Epithelial cell of umbilical artery (primary cell): ENCODE results near the gene LRFN4. TPM values are rescaled to one million over a fixed set of nuclear protein-coding genes. Genes with fewer than 3 reads are reported as not detected.

Experiments used
- total RNA-seq: library from RNA; depleted of rRNA; stranded (reverse); fragments of >200 nt; gene quantifications from 2 replicates; pipeline ENCODE4 v1.2.3, GENCODE V29; 2014

LRFN4 gene
- total RNA-seq, result 15.0 and 19.8 TPM in 2 replicates

GRCh38 chr11:66856496-66857233 is at the start of gene LRFN4:
TSS of gene LRFN4 (plus strand) at chr11:66857064. CDS start at chr11:66857745, 681 bp downstream.

GRCh38 chr11:66842896-66843775 is 13.7 kb upstream of the LRFN4 start, which contains the start of gene RCE1:
TSS of gene RCE1 (plus strand) at chr11:66843441. CDS start at chr11:66843456, 15 bp downstream.

Other genes starting within 250 kb of the LRFN4 start
- gene RBM14, start 240.4 kb upstream of the LRFN4 start, total RNA-seq, result 16.6 and 41.8 TPM in 2 replicates
- gene RBM4, start 218.4 kb upstream of the LRFN4 start, total RNA-seq, result 118 and 149 TPM in 2 replicates
- 15.3 and 22.9 TPM in 2 replicates for gene RBM4B, start 179.2 kb upstream of the LRFN4 start, total RNA-seq
- 26.3 and 38.3 TPM in 2 replicates for gene SPTBN2, start 127.8 kb upstream of the LRFN4 start, total RNA-seq
- 12.2 and 14.0 TPM in 2 replicates for gene RCE1, start 13.6 kb upstream of the LRFN4 start, total RNA-seq
- gene PC, start 101.3 kb downstream of the LRFN4 start, total RNA-seq, result 5.5 and 7.8 TPM in 2 replicates
- gene C11orf86, start 118.2 kb downstream of the LRFN4 start, total RNA-seq, result not detected in 2 replicates
- gene SYT12, start 166.1 kb downstream of the LRFN4 start, total RNA-seq, result not detected in 2 replicates
- gene RHOD, start 199.8 kb downstream of the LRFN4 start, total RNA-seq, result 4.9 and 6.2 TPM in 2 replicates